ENCODE results near the gene GUK1.

GRCh38 chr1:228131766-228132165, 8.3 kb upstream of the GUK1 start:
- TF ChIP-seq POLR2A (IDR thresholded peaks at IDR 0.05) (no peak), CTCF (IDR thresholded peaks at IDR 0.05) (no peak), POLR2AphosphoS5 (IDR thresholded peaks at IDR 0.05; ENCODE audit: insufficient read depth in 1 of 2, low read depth in 1 of 2) (no peak)

Measured in vagina (tissue), 2 donors.